HepG2 (cell line): ENCODE results near the gene TRPV4.

Experiments used
- ATF2 ChIP-seq: sonication (generic); formaldehyde crosslinking; IDR thresholded peaks from 2 replicates; pipeline ENCODE4 v1.4.0; 2020; ENCODE audit warnings: missing genetic modification reagents
- CEBPZ ChIP-seq: IDR thresholded peaks from 2 replicates; pipeline ENCODE4 v1.6.1; 2012; ENCODE audit warnings: low read length, improper control_type of control experiment
- CTCF ChIP-seq: sonication (generic); formaldehyde crosslinking; IDR thresholded peaks from 2 replicates; pipeline ENCODE4 v1.5.0; 2020; ENCODE audit warnings: mild to moderate bottlenecking, missing genetic modification reagents, moderate library complexity
- PHF20 ChIP-seq: sonication (generic); formaldehyde crosslinking; IDR thresholded peaks from 2 replicates; pipeline ENCODE4 v1.5.0; 2020; ENCODE audit warnings: mild to moderate bottlenecking, missing genetic modification reagents
- RELA ChIP-seq: sonication (generic); formaldehyde crosslinking; IDR thresholded peaks from 2 replicates; pipeline ENCODE4 v1.4.0; 2020; ENCODE audit warnings: missing genetic modification reagents
- SIN3A ChIP-seq: IDR thresholded peaks from 2 replicates; pipeline ENCODE4 v1.6.1; 2011; ENCODE audit warnings: low read depth, mild to moderate bottlenecking, control low read depth, low read length, borderline replicate concordance
- SIX1 ChIP-seq: sonication (generic); formaldehyde crosslinking; IDR thresholded peaks from 2 replicates; pipeline ENCODE4 v1.4.0; 2020; ENCODE audit warnings: missing genetic modification reagents, borderline replicate concordance
- TSC22D2 ChIP-seq: sonication (generic); formaldehyde crosslinking; IDR thresholded peaks from 2 replicates; pipeline ENCODE4 v1.5.1; 2020; ENCODE audit warnings: missing genetic modification reagents, mild to moderate bottlenecking, borderline replicate concordance
- ZBTB8A ChIP-seq: sonication (generic); formaldehyde crosslinking; IDR thresholded peaks from 2 replicates; pipeline ENCODE4 v1.4.0; 2020; ENCODE audit warnings: mild to moderate bottlenecking, low read depth, missing genetic modification reagents, borderline replicate concordance
- ZNF800 ChIP-seq: sonication (generic); formaldehyde crosslinking; IDR thresholded peaks from 2 replicates; pipeline ENCODE4 v1.4.0; 2020; ENCODE audit warnings: missing genetic modification reagents

GRCh38 chr12:109863847-109864712 lies 30.9 kb upstream of the TRPV4 start:
- TF ChIP-seq TSC22D2 (CRISPR knock-in tag) (peak; percentile 39; the same call in 1 of the 2 replicates), ATF2 (CRISPR knock-in tag) (peak; percentile 93), SIX1 (CRISPR knock-in tag) (peak; percentile 59; the same call in 1 of the 2 replicates), RELA (CRISPR knock-in tag) (no peak), CTCF (CRISPR knock-in tag) (no peak), SIN3A (no peak), ZNF800 (CRISPR knock-in tag) (0 out of 2 replicates have a peak, but pooled peaks have one; percentile 53), PHF20 (CRISPR knock-in tag) (no peak), ZBTB8A (CRISPR knock-in tag) (no peak), CEBPZ (no peak)
